ENCODE measurements around the gene SHC1.

Gene SHC1

GRCh38 chr1:155005076-155006011 lies 34.8 kb upstream of the SHC1 start:
- TF ChIP-seq CTCF (IDR thresholded peaks at IDR 0.05; ENCODE audit: low read depth, low read length), result no peak
- DNase-seq, result no peak
- H3K36me3 ChIP-seq, result no peaks in the 10 kb centered on the region
- H3K27me3 ChIP-seq, result no peaks in the 10 kb centered on the region
- no peak overlapping the region for H3K4me3 ChIP-seq (ENCODE audit: low read depth, low read length)
- H3K9me3 ChIP-seq, result no peaks in the 10 kb centered on the region
- peaks cover 7% of the 10 kb centered on the region; the same call in 1 of the 2 replicates for H3K4me1 ChIP-seq

GRCh38 chr1:155004352-155005075 lies 34.0 kb upstream of the SHC1 start:
- H3K4me3 ChIP-seq (ENCODE audit: low read depth, low read length), result peak overlapping the region; percentile 91

GRCh38 chr1:155003766-155004351 lies 33.3 kb upstream of the SHC1 start:
- no peak for DNase-seq
- no peaks in the 10 kb centered on the region for H3K36me3 ChIP-seq
- peak overlapping the region; percentile 91 for H3K4me3 ChIP-seq (ENCODE audit: low read depth, low read length)
- H3K27me3 ChIP-seq, result no peaks in the 10 kb centered on the region
- no peak for TF ChIP-seq CTCF (IDR thresholded peaks at IDR 0.05; ENCODE audit: low read depth, low read length)
- H3K9me3 ChIP-seq, result no peaks in the 10 kb centered on the region
- peaks cover 8% of the 10 kb centered on the region for H3K4me1 ChIP-seq

More at GRCh38 chr1:155004352-155005075, 34.0 kb upstream of the SHC1 start:
- no peak for TF ChIP-seq CTCF (IDR thresholded peaks at IDR 0.05; ENCODE audit: low read depth, low read length)
- peaks cover 7% of the 10 kb centered on the region; the same call in 1 of the 2 replicates for H3K4me1 ChIP-seq
- H3K36me3 ChIP-seq, result no peaks in the 10 kb centered on the region
- no peaks in the 10 kb centered on the region for H3K27me3 ChIP-seq
- no peak for DNase-seq
- no peaks in the 10 kb centered on the region for H3K9me3 ChIP-seq

GRCh38 chr1:155003227-155003765 lies 32.7 kb upstream of the SHC1 start:
- no peak for TF ChIP-seq CTCF (IDR thresholded peaks at IDR 0.05; ENCODE audit: low read depth, low read length)
- H3K4me1 ChIP-seq, result peaks cover 10% of the 10 kb centered on the region
- peak; percentile 44 for DNase-seq
- H3K4me3 ChIP-seq (ENCODE audit: low read depth, low read length), result peak overlapping the region; percentile 91
- H3K27me3 ChIP-seq, result no peaks in the 10 kb centered on the region
- H3K36me3 ChIP-seq, result no peaks in the 10 kb centered on the region
- no peaks in the 10 kb centered on the region for H3K9me3 ChIP-seq

GRCh38 chr1:155002464-155003226 lies 32.1 kb upstream of the SHC1 start, which contains the start of gene ZBTB7B:
TSS of gene ZBTB7B (plus strand) at chr1:155002802. CDS start at chr1:155014661, 11,859 bp downstream.
- Histone ChIP-seq H3K27me3 (no peaks in the 10 kb centered on the region), H3K4me3 (ENCODE audit: low read depth, low read length) (peak within 1 kb of the TSS; percentile 91), H3K4me1 (peaks cover 10% of the 10 kb centered on the region), H3K9me3 (no peaks in the 10 kb centered on the region), H3K36me3 (no peaks in the 10 kb centered on the region)
- DNase-seq, result no peak
- no peak for TF ChIP-seq CTCF (IDR thresholded peaks at IDR 0.05; ENCODE audit: low read depth, low read length)
